Lung (tissue), 12 donors: ENCODE measurements around the gene GMNC. TPM values are rescaled to one million over a fixed set of nuclear protein-coding genes. Genes with fewer than 3 reads are reported as not detected.

Source experiments
- ATAC-seq: fragments of 200-7000 bp; cut with Tn5 transposase; one replicate; pipeline ENCODE4 v1.9.1; 2020; ENCODE audit warnings: moderate number of reproducible peaks; ENCODE audit not compliant: insufficient read depth, low FRiP score
- DNase-seq, 3 donors: peaks; one replicate each; pipeline ENCODE4 v3.0.0-alpha.2; 2013 to 2017
- H3K27ac ChIP-seq, 2 donors: one replicate each; pipeline ENCODE4 v1.5.1; 2013; ENCODE audit warnings: mild to moderate bottlenecking in 2 of 2, moderate library complexity in 2 of 2, control low read depth in 1 of 2, inconsistent platforms in 1 of 2, low read depth in 1 of 2, low read length in 1 of 2
- H3K27me3 ChIP-seq, 3 donors: one replicate each; pipeline ENCODE4 v1.5.1; 2013; ENCODE audit warnings: low read length in 2 of 3; ENCODE audit not compliant: control insufficient read depth in 3 of 3, insufficient read depth in 3 of 3
- H3K36me3 ChIP-seq, 4 donors: one replicate each; pipeline ENCODE4 v1.5.1; 2013; ENCODE audit warnings: low read length in 4 of 4, mild to moderate bottlenecking in 1 of 4, moderate library complexity in 1 of 4; ENCODE audit not compliant: control insufficient read depth in 4 of 4, insufficient read depth in 4 of 4
- H3K4me1 ChIP-seq, 5 donors: one replicate each; pipeline ENCODE4 v1.5.1; 2013; ENCODE audit warnings: low read length in 5 of 5, mild to moderate bottlenecking in 2 of 5, moderate library complexity in 1 of 5; ENCODE audit not compliant: control insufficient read depth in 5 of 5, insufficient read depth in 5 of 5
- H3K4me3 ChIP-seq: one replicate; pipeline ENCODE4 v1.5.1; 2013; ENCODE audit warnings: mild to moderate bottlenecking, control low read depth, moderate library complexity
- H3K9ac ChIP-seq, 2 donors: one replicate each; pipeline ENCODE4 v1.5.1; 2013; ENCODE audit warnings: low read length in 2 of 2, control low read depth in 1 of 2; ENCODE audit not compliant: insufficient read depth in 1 of 2
- H3K9me3 ChIP-seq, 4 donors: one replicate each; pipeline ENCODE4 v1.5.1; 2013; ENCODE audit warnings: low read length in 3 of 4, mild to moderate bottlenecking in 1 of 4, moderate library complexity in 1 of 4; ENCODE audit not compliant: control insufficient read depth in 4 of 4, insufficient read depth in 3 of 4
- WGBS, 2 donors: extraction: QIAGEN DNeasy Blood & Tissue Kit; methylation state at CpG; one replicate each; pipeline ENCODE4 v1.1.7; 2013; 5-methylcytosine and 5-hydroxymethylcytosine counted together
- polyA plus RNA-seq, 2 donors: library from polyadenylated mRNA; stranded (reverse); fragments of 200-250 nt; gene quantifications; one replicate each; pipeline ENCODE4 v1.2.1, GENCODE V29; 2013
- total RNA-seq, 2 donors: library from RNA; depleted of rRNA in 1 of 2; stranded (reverse); fragments of >200 nt in 1 of 2; gene quantifications; one replicate each; pipeline ENCODE4 v1.2.1, GENCODE V29; 2014 to 2021
- TF ChIP-seq, protein P1 (sequence below): IDR thresholded peaks from 2 replicates; pipeline ENCODE4 v1.5.1; 2012; ENCODE audit warnings: mild to moderate bottlenecking; ENCODE audit errors: control extremely low read depth, extremely low read depth
- donor health status: control.
- donor health status: control.
- donor health status: Bipolar disorder and iron deficiency.
- donor health status: healthy.
- donor health status: DM: yes; HTN: yes; CAD: no.

GMNC gene
- total and polyA plus RNA-seq, 4 donors = 0.07 to 0.34 (median 0.09) TPM

GRCh38 chr3:190864002-190864401 is 1.5 kb upstream of the GMNC start:
- Histone ChIP-seq H3K4me3 (no peak overlapping the region), H3K9me3 (no peaks in the 10 kb centered on the region), H3K36me3 (no peaks in the 10 kb centered on the region), H3K27ac (peak overlapping the region in 1 of 2 donors; percentile 70), H3K9ac (no peak overlapping the region), H3K27me3 (peaks cover 0 to 44% (median 28%) of the 10 kb centered on the region in 3 donors), H3K4me1 (peaks cover 0 to 6% (median 0%) of the 10 kb centered on the region in 5 donors)
- TF ChIP-seq, protein P1, sequence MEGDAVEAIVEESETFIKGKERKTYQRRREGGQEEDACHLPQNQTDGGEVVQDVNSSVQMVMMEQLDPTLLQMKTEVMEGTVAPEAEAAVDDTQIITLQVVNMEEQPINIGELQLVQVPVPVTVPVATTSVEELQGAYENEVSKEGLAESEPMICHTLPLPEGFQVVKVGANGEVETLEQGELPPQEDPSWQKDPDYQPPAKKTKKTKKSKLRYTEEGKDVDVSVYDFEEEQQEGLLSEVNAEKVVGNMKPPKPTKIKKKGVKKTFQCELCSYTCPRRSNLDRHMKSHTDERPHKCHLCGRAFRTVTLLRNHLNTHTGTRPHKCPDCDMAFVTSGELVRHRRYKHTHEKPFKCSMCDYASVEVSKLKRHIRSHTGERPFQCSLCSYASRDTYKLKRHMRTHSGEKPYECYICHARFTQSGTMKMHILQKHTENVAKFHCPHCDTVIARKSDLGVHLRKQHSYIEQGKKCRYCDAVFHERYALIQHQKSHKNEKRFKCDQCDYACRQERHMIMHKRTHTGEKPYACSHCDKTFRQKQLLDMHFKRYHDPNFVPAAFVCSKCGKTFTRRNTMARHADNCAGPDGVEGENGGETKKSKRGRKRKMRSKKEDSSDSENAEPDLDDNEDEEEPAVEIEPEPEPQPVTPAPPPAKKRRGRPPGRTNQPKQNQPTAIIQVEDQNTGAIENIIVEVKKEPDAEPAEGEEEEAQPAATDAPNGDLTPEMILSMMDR = no peak
- ATAC-seq (no peak), DNase-seq (no peak)

DNA sequence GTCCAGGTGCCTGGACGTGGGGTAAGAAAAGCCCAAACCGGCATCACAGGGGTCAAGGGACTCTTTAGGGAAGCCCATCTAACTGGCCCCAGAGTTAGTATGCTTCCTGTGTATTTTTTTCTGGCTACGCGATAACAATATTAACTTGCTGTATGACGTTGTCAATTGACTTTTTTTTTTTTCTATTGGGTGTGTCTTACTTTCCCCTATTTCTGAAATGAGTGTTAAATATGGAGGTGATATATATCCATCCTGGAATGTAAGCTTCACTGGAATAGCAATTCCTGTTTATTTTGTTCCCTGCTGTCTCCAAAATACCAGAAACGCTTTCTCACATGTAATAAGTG is 598 bp upstream of the GMNC start:
- ATAC-seq = no peak
- Histone ChIP-seq H3K4me3 (peak overlapping the region; percentile 42), H3K27ac (peak overlapping the region in 1 of 2 donors; percentile 86), H3K27me3 (peaks cover 0 to 49% (median 28%) of the 10 kb centered on the region in 3 donors), H3K9me3 (no peaks in the 10 kb centered on the region), H3K36me3 (no peaks in the 10 kb centered on the region), H3K9ac (no peak overlapping the region), H3K4me1 (peaks cover 0 to 6% (median 0%) of the 10 kb centered on the region in 5 donors)
- DNase-seq = peak in 1 of 3 donors; percentile 7
- TF ChIP-seq, protein P1 = no peak
- WGBS, 2 donors = 9 to 11% methylated on average over 6 of the region's 6 CpGs

DNA sequence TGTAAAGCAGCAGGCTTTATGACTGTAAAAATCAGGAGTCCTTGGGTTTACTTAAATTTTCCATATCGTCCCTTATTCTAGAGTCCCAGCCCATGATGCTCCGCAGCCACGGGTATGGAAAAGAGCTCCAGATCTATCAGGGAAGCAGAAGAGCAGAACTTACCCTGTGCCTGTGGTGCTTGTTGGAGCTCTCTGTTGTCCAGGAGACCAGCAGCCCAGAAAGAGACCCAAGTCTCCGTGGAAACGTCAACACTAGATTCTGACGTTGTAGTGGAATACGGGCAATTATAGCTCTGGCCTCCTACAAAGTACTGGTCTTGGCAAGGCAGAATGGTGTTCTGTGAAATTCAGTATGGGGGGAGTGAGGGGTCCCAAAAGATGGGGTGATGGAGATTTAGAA is 2.0 kb downstream of the GMNC start:
- Histone ChIP-seq H3K27ac (no peak overlapping the region), H3K27me3 (peaks cover 0 to 49% (median 28%) of the 10 kb centered on the region in 3 donors), H3K9ac (no peak overlapping the region), H3K4me3 (no peak overlapping the region), H3K36me3 (no peaks in the 10 kb centered on the region), H3K9me3 (no peaks in the 10 kb centered on the region), H3K4me1 (peaks cover 0 to 6% (median 0%) of the 10 kb centered on the region in 5 donors)
- ATAC-seq (no peak), DNase-seq (peak in 2 of 3 donors; percentile 5)
- TF ChIP-seq, protein P1 = no peak
- 76 to 77% methylated on average over 7 of the region's 7 CpGs for WGBS, 2 donors

DNA sequence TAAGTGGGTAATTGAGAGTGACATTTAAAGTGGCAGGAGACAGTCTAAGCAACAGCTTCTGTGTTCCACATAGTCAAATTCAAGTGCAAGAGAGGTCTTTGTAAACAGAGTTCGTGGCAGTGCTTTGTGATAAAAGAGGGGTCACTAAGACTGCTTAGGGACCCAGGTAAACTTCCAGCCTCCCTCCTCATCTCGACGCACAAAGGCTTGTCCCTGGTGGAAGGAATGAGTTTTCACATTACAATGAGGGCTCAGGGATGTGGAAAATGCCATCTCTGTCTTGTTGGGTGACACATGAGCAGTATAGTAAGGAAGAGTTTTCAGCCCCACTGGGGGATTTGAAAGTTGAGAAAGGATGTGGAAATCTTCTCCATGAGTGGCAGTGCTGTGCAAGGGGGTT is 7.3 kb downstream of the GMNC start:
- H3K27me3 ChIP-seq = peaks cover 0 to 12% (median 0%) of the 10 kb centered on the region in 3 donors
- no peak overlapping the region for H3K27ac ChIP-seq
- H3K9ac ChIP-seq = no peak overlapping the region
- no peaks in the 10 kb centered on the region for H3K4me1 ChIP-seq
- no peaks in the 10 kb centered on the region for H3K36me3 ChIP-seq
- TF ChIP-seq, protein P1 = no peak
- no peak for DNase-seq
- H3K4me3 ChIP-seq = no peak overlapping the region
- 44 to 64% methylated on average over 3 of the region's 3 CpGs for WGBS, 2 donors
- no peaks in the 10 kb centered on the region for H3K9me3 ChIP-seq
- no peak for ATAC-seq
